Hypothalamus (tissue), 51 donors: ENCODE data around the gene FLAD1.
A peak's percentile ranks its signal among the peaks of the same experiment; 100 is the strongest.

ENCODE experiments used
- DNase-seq, 51 donors: peaks; one replicate each; lab custom pipeline; 2025; lab: John Stamatoyannopoulos, UW

The FLAD1 gene

GRCh38 chr1:154951901-154952657 is 31.1 kb upstream of the FLAD1 start:
- peak in 1 of 51 donors; percentile 13 for DNase-seq

GRCh38 chr1:154952664-154953063 is 30.5 kb upstream of the FLAD1 start:
- DNase-seq: no peak

DNA sequence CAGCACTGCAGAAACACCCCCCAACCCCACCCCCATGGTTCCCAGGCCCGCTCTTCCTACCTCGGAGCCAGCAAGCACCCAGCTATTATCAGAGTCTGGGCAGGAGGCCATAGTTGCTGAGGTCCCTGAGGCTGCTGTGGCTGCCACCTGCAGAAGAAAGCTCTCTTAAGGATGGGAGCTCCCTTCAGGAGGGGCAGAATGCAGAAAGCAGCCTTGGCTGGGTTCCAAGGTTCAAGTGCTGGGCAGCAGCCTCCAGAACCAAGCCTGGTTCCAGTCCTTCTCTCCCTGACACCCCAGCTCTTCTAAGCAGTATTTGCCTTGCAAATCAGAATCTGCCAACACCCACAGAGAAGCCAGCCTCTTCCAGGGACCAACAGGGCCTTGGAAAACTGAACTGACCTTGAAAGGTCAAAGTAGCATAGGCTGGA is 29.5 kb upstream of the FLAD1 start:
- peak in 13 of 51 donors; percentile 12 to 55 (median 29) for DNase-seq

DNA sequence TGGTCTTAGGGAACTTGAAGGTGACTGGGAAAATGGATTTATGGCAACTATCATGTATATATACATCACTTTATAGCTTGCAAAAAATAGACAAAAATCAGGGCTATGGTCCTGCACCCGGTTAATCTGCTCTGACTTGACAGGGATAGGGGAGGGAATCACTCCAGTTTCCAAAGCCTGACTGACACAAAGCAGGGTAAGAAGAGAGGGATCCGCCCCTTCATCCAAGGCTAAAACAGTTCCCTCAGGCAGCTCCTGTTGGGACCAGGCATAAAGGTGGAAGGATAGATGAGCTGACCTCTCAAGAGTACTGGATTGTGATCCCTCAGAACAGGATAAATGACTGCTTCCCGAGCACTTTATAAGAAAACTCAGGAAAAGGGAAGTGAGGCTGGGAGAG is 28.6 kb upstream of the FLAD1 start:
- DNase-seq: no peak

DNA sequence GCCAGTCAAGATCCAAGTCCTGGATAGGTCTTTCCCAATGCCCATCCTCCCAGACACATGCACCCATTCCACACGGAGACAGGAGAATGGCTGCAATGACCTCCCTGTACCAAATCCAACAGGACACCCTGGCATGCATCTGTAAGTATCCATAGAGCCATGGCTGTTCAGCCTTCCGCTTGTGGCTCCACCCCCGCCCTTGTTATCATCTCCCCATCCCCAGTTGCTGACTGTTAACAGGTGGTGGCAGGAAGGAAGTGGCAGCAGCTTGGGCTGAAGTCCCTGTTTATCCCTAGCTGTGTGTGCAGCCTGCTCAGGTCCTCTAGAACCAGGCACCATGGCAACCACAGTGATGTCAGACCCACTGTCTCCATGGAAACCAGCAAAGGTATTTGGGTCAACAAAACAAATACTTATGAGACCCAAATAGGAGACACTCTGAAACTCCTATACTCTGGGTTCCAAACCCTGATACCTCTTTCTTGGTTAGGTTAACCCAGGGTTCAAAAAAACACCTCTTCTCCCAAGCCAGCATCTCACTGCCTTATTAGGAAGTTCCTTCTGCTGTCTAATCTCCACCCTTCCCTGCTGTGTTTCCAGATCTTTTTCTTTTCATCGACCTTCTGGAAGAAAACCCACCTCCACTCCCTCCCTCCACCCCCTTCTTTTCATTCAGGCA is 28.0 kb upstream of the FLAD1 start:
- peak in 37 of 51 donors; percentile 20 to 88 (median 57) for DNase-seq

GRCh38 chr1:154955718-154956543 is 27.2 kb upstream of the FLAD1 start, which contains the start of gene PBXIP1:
Gene PBXIP1 (minus strand): TSS chr1:154956099. CDS start chr1:154953721, 2,378 bp downstream.
- peak in 48 of 51 donors; percentile 18 to 93 (median 70) for DNase-seq

- DNase-seq: peak in 30 of 51 donors; percentile 8 to 78 (median 40)
Measured at GRCh38 chr1:154956544-154956941, 26.6 kb upstream of the FLAD1 start.

DNA sequence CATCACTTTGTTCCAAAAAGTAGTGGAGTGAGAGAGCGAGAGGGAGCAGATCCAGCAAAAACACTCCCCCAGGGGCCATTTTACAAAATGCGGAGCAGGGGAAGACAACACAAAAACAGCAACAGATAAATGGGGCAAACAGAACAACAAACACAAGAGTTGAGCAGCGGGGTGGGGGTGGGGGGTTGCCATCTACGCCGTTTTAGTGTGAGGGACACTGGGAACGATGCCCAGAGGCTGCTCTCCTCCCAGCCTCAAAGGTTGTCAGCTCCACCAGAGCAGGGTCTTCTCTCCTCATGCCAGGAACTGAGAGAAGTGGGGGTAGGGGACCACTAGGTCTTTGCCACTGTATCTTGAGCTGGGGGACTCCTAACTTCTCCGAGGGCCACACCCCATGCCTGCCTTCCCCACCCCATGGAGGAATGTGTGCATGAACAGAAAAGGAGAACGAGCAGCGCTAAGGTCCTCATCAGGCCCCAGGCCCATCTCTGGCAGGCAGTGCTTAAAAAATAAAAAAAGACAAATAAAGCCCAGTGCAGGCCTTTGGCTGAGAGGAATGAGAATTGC is 26.0 kb upstream of the FLAD1 start:
- peak in 7 of 51 donors; percentile 17 to 40 (median 29) for DNase-seq

DNA sequence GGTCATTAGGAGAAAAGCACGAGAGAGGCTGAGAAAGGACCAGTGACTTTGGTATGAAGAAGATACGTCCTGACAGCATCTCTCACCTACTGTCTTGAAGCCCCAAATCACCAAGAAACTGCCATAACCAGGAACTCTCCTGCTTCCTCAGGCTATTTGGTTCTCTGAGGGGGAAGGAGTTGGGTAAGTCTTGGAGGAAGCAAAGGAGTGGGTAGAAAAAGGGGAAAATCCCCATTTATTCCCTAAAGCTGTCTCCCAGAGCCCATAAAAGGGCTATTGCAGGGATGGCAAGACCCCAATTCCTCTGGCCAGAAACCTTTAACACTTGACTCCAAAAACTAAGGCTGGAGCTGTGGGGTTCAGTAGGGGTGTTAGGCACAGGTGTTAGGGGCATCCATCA is 25.1 kb upstream of the FLAD1 start:
- no peak for DNase-seq

DNA sequence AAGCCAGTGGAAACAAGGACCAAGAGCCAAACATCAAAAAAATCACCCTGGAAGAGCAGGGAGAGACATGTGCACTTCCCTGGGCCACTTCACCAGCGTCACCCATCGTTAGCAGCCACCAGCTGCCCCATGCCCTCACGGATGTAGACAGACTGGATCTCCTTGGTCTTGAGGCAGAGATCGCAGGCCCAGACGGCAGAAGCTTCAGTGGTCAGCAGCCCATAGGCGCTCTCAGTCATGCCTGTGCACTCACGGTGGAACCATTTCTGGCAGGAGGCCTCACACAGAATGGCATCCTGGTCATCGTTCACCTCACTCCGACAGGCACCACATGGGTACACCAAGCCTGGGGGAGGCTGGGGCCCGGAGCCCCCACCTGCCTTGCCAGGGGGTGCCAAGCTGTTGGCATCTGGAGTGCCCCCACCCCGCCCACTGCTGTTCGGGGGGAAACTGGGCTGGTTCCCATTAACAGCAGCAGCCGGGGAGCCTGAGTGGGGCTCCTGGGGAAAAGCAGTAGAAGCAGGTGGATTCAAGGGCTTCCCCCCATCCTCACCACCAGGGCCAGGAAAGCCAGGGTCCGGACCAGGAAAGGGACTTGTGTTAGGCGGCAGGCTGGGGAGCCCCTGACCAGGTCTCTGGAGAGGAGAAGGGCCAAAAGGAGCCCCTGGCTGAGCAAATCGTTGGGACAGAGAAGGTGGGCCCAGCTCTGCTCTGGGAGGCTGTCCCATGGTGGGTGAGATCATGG is 24.3 kb upstream of the FLAD1 start:
- no peak for DNase-seq

DNA sequence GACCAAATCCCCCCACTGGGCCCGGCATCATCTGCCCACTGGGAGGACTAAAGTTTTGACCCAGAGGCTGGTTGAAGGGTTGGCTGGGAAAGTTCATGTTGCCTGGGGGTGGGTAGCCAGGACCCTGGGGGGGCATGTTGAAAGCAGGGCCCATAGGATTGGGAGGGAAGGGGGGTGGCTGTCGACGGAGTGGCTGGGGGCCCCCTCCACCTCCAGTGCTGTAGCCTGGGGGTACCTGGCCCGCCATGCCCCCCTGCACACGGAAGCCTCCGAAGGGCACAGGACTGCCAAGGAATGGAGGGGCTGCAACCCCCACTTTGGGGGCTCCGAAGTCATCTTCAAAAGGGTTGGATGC is 23.7 kb upstream of the FLAD1 start:
- DNase-seq: no peak

DNA sequence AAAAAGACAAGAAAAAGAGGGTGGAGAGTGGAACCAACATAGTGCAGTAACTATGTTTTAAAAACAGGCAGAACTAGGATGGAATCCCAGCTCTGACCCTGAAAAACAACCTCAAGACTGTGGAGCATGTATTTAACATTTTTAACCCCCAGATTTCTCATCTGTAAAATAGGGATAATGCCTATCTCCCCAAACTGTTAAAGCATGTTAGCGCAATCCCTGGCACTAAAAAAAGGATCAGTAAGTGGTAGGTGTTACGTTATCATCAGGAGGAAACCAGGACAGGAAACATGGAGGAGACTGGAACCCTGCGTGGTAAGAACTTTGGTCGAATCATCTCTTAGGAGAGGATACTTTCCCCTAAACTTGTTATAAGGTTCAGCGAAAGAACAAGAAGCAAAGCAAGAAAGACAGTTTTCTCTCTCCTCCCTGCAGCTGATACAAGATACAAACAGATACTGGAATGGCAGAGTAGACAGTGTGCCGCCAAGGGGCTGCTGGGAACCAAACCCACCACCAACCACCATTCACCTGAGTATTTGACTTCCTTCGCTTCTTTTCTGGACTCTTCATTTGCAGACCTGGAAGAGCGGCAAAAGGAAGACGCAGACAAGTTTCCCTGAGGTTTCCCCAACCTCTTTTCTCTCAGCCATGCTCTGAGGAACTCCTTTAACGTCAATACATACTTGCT is 22.6 kb upstream of the FLAD1 start:
- no peak for DNase-seq

DNA sequence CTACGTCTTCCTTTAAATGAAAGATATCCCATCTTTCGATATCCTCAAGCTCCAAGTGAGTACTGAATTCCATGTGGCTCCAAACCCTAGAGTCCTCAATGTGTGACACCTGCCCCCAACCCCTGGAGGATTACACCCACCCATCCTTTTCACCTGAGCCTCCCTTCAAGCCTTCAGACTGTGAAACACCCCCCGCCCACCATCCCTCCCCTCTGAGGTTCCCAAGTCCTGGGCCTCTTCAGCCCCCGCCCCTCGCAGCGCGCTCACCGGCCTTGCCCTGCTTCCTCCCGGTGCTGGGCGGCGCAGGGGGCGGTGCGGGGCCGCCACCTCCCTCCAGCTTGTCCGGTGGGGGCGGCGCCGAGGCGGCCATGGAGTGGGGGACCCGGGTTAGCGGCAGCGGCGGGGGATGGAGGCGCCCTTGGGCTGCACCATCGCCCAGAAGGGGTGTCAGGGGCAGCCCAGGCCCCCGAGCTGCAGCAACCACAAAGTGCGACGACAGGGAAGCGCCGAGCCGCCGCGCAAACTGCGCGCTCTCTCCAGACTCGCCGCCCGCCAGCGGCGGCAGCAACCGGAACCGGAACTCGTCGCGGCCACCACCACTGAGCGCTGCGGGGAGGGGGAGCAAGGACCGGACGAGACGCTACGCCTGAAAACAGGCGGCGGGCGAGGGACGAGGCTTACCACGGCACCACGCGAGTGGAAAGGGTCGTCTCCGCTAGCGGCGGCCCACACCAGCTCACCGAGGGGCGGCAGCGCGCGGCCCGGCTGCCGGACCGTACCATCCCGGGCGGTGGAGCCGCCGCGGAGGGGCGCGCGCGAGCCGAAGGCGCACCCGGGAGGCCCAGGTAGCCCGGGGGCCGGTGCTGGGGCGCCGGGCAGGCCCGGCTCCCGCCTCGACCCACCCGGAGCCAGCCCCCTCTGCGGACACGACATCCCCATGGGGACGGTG is 21.7 kb upstream of the FLAD1 start, which contains the start of gene PYGO2:
Gene PYGO2 (minus strand): TSS at position 576 of the 949 bp plus-strand sequence. CDS start 206 bp downstream, at position 370.
- peak; percentile 29 to 96 (median 72) for DNase-seq

- DNase-seq: peak in 7 of 51 donors; percentile 11 to 74 (median 51)
Measured at GRCh38 chr1:154962156-154962749, 20.9 kb upstream of the FLAD1 start.

- DNase-seq: no peak
Measured at GRCh38 chr1:154962795-154963330, 20.3 kb upstream of the FLAD1 start.

- DNase-seq: no peak
Measured at GRCh38 chr1:154963643-154964042, 19.5 kb upstream of the FLAD1 start.

DNA sequence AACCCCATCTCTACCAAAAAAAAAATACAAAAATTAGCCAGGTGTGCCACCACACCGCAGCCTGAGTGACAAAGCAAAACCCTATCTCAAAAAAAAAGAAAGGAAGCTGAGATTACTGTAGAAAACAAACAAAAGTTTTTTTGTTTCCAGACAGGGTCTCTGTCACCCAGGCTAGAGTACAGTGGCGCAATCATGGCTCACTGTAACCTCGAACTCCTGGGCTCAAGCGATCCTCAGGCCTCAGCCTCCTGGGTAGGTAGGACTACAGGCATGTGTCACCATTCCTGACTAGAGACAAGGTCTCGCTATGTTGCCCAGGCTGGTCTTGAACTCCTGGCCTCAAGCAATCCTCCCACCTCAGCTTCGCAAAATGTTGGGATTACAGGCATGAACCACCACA is 18.8 kb upstream of the FLAD1 start:
- DNase-seq: no peak
